Activated CD4-positive, alpha-beta T cell treated with anti-CD3 and anti-CD28 coated beads for 48 hours (primary cell): Measurements from ENCODE around the gene RAB33A.
"Not testable (repeated sequence)": the region's sequence is repeated elsewhere in the genome, so short reads cannot be mapped to it uniquely, and the experiment has no call there.

Source experiments
- DNase-seq: peaks from one replicate; pipeline ENCODE4 v3.0.0-alpha.2; 2020

RAB33A gene

DNA sequence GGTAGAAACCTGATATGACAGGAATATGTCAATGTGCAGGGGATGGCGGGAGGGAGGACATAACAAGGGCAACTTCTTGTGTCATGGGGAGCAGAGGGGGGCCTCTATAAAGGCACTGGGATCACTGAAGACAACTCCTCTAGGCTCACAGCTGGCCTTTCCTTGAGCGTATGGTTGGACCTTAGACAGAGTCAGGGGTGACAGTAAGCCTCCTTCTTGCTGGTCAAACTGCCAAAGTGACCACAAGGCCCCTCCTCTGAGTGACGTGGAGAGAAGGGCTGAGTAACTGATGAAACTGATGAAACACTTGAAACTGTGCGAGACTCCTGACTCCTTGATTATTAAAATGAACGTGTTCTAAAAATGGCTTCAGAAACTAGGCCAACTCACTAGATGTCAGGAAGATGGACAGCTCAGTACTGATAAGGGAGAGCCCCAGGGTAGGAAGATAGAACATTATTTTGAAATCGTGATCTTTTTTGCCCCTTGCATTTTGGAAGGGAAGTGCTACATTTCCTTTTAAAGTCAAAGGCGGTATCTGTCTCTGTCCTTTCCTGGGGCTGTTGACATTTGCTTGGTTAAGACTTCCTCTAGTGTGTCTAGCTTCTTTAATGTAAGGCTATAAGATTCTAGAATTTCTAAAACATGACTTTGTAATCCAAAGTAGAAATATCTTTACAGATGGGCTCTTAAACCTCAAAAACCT, 1.6 kb downstream of the RAB33A start:
- peak; percentile 54 for DNase-seq

DNA sequence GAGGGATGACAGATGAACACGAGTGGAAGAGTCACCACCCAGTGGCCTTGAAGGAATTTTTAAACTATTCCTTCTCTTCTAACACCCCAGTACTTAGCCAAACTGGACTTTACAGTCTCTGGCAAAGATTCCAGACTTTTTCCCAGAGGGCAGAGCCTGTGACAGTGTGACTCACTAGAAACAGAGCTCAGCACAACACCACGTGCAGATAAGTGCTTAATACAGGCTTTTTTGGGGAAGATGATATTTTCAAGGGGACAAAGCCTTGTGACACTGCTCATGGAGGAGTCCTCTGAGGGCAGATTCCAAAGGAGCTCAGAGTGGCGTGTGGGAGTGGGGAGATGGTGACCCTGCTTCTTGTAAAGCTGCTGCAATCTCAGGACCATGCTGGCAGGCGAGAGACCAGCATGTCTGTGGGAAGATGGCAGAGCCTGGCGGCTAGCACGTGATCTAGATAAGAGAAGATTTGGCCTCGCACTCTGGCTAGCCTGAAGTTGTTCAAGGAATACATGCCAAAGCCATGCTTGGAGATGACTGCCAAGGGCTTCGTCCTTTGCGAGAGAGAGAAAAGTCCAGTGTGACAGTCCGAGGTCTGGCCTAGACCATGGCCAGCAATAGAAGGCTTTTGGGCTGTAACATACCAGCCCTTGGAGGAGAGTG, 2.4 kb downstream of the RAB33A start:
- no peak for DNase-seq

GRCh38 chrX:130174937-130175336, 3.2 kb downstream of the RAB33A start:
- no peak for DNase-seq

DNA sequence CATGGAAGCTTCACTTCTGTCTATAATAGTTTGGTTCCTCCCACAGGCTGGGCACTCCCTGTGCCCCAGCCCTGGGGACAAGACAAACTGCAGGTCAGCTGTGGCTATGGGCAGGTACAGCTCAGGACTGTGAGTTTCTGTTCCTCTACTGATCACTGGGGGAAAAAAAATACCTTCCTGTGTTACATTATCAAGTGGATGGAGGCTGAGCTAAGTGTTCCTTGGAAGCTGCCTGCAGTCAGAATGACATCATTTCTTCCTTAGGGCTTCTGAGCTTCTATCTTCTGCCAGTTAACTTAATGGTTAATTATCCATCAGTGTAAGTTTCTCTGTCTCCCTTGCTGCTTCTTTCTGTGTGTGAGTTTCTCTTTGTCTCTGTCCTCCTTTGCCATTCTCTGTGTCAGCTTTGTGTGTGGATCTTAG, 4.6 kb downstream of the RAB33A start:
- no peak for DNase-seq

DNA sequence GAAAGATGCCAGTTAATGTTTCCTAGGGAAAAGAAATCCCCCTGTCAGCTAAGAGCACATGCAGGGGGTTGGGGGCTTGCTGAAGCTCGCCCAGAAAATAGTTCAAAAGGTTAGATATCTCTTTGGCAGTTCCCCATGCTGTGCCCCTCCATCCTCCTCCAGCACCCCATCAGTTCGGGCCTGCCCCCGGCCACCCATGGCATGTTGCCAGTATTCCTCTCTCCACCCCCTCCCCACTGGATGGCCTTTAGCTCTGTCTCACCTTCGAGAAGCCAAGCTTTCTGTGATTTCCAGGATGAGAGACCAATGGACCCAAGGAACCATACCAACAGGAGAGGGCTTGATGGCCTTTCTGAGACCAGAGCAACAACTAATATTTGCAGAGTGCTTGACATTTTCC, 5.2 kb downstream of the RAB33A start:
- no peak for DNase-seq

DNA sequence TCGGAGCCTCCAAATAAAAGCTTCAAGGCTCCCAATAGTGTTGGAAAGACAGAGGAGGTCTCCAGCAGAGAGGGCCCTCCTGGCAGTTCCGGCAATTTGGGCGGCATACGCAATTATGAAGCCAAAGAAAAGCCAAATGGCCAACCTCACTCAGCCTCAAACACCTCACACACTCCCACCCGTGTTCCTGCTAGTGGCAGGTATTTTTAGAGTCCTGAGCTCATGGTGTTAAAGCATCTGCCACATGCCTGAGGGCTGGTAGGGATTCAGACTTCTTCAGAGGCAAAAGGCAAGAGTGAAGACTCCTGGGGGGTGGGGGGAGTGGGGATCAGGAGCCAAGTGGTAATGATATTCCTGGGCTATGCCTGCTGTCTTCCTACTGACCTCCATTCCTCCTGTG, 7.4 kb downstream of the RAB33A start:
- no peak for DNase-seq

GRCh38 chrX:130179579-130180215, 7.9 kb downstream of the RAB33A start:
- DNase-seq: no peak

GRCh38 chrX:130184168-130184567, 12.4 kb downstream of the RAB33A start:
- no peak for DNase-seq

- no peak for DNase-seq
Measured at GRCh38 chrX:130184857-130185256, 13.1 kb downstream of the RAB33A start.

DNA sequence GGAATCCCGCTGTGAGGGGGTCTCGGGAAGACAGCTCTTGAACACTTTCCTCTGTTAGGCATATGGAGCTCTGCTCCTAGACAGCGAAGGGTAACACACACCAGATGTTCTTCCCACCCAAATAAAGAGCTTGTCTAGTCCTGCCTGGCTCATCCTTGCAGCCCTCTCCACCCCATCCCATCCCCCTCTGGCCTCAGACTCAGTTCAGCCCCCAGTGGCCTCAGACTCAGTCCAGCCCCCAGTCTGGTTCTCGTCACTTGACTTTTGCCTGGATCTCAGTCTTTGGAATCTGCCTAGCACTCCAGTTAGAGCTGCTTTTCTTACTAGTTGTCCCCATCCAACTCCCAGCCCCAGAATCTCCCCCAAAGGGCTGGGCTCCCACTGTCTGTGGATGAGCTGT, 14.9 kb downstream of the RAB33A start:
- no peak for DNase-seq

- no peak for DNase-seq
Measured at GRCh38 chrX:130190801-130191200, 19.0 kb downstream of the RAB33A start.

- DNase-seq: no peak
Measured at GRCh38 chrX:130196466-130196865, 24.7 kb downstream of the RAB33A start.

- DNase-seq: no peak
Measured at GRCh38 chrX:130197464-130197863, 25.7 kb downstream of the RAB33A start.

- no peak for DNase-seq
Measured at GRCh38 chrX:130204647-130205046, 32.9 kb downstream of the RAB33A start.

DNA sequence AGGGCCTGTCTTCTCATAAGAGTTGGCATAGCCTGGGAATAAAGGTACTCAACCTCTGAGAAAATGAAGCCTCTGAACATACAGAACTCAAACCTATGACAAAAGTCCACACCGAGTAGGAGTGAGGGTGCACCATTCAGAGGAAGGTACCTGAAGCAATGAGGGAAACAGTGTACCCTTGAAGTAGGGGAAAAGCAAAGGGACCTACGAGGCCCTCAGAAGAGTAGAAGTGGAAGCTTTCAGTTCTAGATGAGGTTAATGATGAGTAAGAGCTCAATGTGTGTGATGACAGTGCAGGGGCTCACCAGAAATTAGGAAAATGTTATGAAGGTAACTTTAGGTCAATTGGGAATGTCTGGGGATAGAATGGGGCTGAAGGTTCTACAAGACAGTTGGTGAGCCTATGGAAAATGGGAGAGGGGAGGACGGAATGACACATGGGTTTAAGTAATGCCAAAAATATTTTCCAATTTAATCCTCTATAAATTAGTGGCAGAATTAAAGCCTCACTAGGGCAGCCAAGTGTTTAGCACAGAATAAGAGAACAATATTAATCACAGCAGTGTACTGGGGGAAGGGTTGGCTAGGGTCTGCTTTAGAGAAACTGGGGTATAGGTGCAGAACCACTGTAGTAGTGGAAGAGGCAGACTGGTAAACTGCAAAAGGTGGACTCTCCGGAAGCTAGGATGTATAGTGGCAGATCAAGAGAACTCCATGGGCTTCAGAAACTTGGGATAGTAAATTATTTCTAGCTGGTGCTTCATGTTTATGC, 39.8 kb downstream of the RAB33A start:
- peak; percentile 9 for DNase-seq

- DNase-seq: no peak
Measured at GRCh38 chrX:130212371-130212770, 40.6 kb downstream of the RAB33A start.

DNA sequence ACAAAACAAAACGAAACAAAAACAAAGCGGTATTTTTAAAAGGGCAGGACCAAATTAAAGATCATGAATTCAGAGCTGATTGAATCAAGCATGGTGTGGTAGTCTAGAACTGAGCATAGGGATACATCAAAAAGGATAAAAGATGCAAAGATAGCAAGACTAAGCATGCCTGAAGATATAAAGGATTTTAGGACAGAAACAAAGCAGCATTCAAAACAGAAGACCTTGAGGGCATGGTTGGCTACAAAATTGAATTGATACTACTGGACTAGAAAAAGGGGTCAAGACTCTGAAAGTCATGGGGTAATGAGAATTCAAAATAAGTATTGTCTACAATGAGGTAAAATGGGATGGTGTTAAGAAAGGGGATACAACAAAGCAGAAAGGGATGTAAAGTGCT, 41.6 kb downstream of the RAB33A start:
- no peak for DNase-seq

GRCh38 chrX:130216320-130216719, 44.6 kb downstream of the RAB33A start:
- no peak for DNase-seq

DNA sequence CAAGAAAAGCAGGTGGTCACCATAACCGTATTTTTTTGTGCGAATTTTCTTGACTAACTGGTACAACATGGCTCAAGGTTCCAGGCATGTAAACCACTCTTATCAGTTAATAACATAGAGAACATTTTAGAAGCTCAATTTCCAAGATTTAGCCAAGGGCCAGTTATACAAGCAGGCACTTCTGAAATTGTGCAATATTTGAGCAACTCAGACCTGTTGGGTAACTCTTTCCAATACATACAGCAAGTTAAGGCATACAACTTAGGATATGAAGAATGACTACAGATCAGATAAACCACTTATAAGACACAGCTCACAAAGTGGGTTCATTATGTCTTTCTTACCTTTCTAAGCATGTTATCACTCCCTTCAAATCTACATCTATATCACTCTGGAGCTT, 53.0 kb downstream of the RAB33A start:
- no peak for DNase-seq

DNA sequence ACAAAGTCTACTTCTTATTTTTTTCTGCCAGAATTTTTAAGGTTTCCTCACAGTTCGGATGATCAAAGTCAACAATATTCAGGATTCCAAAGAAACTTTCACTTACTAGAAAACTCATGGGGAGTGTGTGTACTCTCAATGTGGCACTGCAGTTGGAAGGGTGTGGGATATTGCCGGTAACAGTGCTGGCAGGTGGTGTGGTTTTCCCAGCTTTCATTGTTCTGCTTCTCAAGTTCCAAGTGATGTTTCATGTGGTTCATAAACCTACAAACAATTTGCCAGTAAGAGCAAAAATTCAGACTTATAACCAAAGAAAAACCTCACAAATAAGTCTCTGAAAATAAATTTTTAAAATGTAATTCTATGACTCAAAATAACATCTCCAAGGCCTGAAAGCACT, 57.1 kb downstream of the RAB33A start:
- no peak for DNase-seq

GRCh38 chrX:130231184-130231583, 59.4 kb downstream of the RAB33A start:
- DNase-seq: not testable (repeated sequence)
